Measurements from ENCODE around the gene NRG2. TPM values are rescaled to one million over a fixed set of nuclear protein-coding genes. Genes with fewer than 3 reads are reported as not detected.

NRG2 gene
- polyA plus RNA-seq, 1 of the 3 experiments (the other 2 are of a cell fraction) = 3.7 TPM

DNA sequence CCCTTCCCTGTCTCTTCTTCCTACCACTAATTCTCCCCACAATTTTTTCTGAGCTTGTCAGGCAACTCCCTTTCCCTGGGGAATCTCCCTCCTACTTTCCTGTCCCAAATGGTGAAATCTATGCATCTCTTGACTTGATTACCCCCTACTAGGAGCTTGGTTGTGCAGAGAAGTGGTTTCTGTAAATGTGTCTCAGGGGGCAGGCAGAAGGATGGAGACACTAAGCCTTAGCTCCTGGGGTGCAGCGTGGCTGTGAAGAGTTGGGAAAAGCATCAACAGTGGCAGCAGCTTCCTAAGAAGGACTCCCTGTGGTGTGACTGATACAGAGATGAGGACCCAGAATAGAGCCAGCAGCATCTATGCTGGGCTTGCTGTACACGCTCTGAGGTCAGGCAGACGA, 62.3 kb downstream of the NRG2 start (continued):
- TF ChIP-seq CHD2 (IDR thresholded peaks at IDR 0.05; ENCODE audit: low read length, partially characterized antibody) = no peak
- no peak for TF ChIP-seq RXRA (IDR thresholded peaks at IDR 0.05; ENCODE audit: borderline replicate concordance, low read depth)

DNA sequence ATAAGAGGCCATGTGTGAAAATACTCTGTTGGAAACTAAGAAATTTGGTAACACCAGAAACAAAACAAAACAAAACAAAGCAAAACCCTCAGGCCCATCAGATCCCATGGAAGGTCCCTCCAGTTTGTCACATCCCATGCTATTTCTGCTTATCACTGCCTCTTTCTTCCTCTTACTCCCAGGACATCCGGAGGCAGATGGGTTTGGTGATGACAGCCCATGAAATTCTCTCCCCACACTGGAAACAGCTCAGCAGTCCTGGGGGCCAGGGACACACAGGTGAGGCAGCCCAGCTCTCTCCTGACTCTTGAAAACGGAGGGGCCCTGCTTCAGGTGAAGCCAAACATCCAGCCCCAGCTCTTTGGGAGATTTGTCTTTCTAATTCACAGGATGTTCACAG, 63.2 kb downstream of the NRG2 start:
- no peak for DNase-seq
- ChIA-PET POLR2A (interaction anchor here (1.0 kb wide), 1 partner anchor 59 kb away, joined by 3 read pairs; no protein-coding TSS in a partner anchor), CTCF (interaction anchor here (1.0 to 6.2 kb wide), 7 partner anchors 10 to 214 kb away, joined by 3 to 71 read pairs (median 6); no protein-coding TSS in a partner anchor)
- no peak overlapping the region for H3K9ac ChIP-seq
- H3K27me3 ChIP-seq (ENCODE audit: insufficient read depth) = no peaks in the 10 kb centered on the region
- H3K4me2 ChIP-seq = no peak overlapping the region
- H3K9me2 ChIP-seq = no peaks in the 10 kb centered on the region
- no peak overlapping the region for H3K27ac ChIP-seq (ENCODE audit: low read depth in 2 of 2, low read length in 1 of 2)
- no peaks in the 10 kb centered on the region for H3K36me3 ChIP-seq (replicated peaks in 1 of 2; ENCODE audit: control insufficient read depth in 1 of 2, insufficient read depth in 2 of 2, low read length in 1 of 2)
- H3K4me1 ChIP-seq (ENCODE audit: control insufficient read depth in 1 of 2, insufficient read depth in 2 of 2, low read depth in 1 of 2, low read length in 1 of 2) = peaks cover 15 to 26% of the 10 kb centered on the region in 2 experiments
- WGBS (ENCODE audit: low lambda C conversion rate) = 81% methylated on average over 2 of the region's 2 CpGs
- H3K4me3 ChIP-seq (ENCODE audit: low read depth in 2 of 2, low read length in 1 of 2) = no peak overlapping the region
- no peaks in the 10 kb centered on the region for H3K79me2 ChIP-seq (ENCODE audit: insufficient read depth)
- peaks cover 12% of the 10 kb centered on the region for H3F3A ChIP-seq (replicated peaks; ENCODE audit: insufficient read depth)
- no peaks in the 10 kb centered on the region for H4K20me1 ChIP-seq (ENCODE audit: insufficient read depth)
- no peak overlapping the region for H2AFZ ChIP-seq (ENCODE audit: low read depth)
- no peaks in the 10 kb centered on the region for H3K9me3 ChIP-seq
- TF ChIP-seq MXI1 (IDR thresholded peaks at IDR 0.05; ENCODE audit: low read depth, low read length) (no peak), SMC3 (IDR thresholded peaks at IDR 0.05; ENCODE audit: low read depth, low read length) (no peak)

DNA sequence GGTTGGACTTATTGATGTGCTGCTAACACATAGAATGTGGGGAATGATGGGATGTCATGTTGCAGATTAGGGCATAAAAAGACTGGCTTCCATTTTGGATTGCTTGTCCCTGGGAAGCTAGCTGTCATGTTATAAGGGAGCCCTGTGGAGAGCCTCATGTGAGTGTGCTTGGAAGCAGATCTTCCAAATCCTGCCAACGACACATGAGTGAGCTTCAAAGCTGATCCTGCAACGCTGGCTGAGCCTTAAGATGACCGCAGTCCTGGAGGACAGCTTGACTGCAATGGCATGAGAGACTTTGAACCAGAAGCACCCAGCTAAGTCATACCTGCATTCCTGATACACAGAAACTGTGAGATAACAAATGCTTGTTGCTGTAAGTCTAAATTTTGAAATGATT, 63.6 kb downstream of the NRG2 start:
- Histone ChIP-seq H3K4me1 (ENCODE audit: control insufficient read depth in 1 of 2, insufficient read depth in 2 of 2, low read depth in 1 of 2, low read length in 1 of 2) (peaks cover 15 to 30% of the 10 kb centered on the region in 2 experiments), H4K20me1 (ENCODE audit: insufficient read depth) (no peaks in the 10 kb centered on the region), H3K27ac (ENCODE audit: low read depth in 2 of 2, low read length in 1 of 2) (no peak overlapping the region), H3K4me2 (no peak overlapping the region), H2AFZ (ENCODE audit: low read depth) (no peak overlapping the region), H3K79me2 (ENCODE audit: insufficient read depth) (no peaks in the 10 kb centered on the region), H3K9me2 (no peaks in the 10 kb centered on the region), H3K36me3 (replicated peaks in 1 of 2; ENCODE audit: control insufficient read depth in 1 of 2, insufficient read depth in 2 of 2, low read length in 1 of 2) (no peaks in the 10 kb centered on the region), H3K27me3 (ENCODE audit: insufficient read depth) (no peaks in the 10 kb centered on the region), H3F3A (replicated peaks; ENCODE audit: insufficient read depth) (peaks cover 8% of the 10 kb centered on the region), H3K9ac (no peak overlapping the region), H3K9me3 (no peaks in the 10 kb centered on the region), H3K4me3 (ENCODE audit: low read depth in 2 of 2, low read length in 1 of 2) (no peak overlapping the region)
- 72% methylated on average over 3 of the region's 3 CpGs for WGBS (ENCODE audit: low lambda C conversion rate)
- CTCF ChIA-PET = interaction anchor here (0.7 to 6.2 kb wide), 7 partner anchors 9 to 214 kb away, joined by 3 to 71 read pairs (median 6); no protein-coding TSS in a partner anchor
- TF ChIP-seq FOXJ3 (CRISPR knock-in tag; IDR thresholded peaks at IDR 0.05) = no peak
- POLR2A ChIA-PET = no interaction called here
- no peak for DNase-seq

DNA sequence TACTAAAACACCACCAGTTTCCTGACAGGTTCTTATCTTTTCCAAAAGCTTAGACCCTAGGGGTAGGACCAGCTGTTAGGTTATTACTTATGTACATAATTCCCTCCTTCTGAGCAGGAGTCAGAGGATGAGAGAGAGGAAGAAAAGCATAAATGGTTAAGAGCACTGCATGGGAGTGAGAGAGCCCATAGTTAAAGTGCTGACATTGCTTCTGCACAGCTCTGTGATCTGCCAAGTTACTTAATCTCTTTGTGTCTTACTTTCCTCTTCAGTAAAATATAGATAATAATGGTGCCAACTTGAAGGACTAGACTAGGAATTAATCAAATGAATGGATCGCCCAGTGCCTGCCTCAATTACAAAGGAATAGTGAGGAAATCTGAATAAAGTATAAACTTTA, 66.4 kb downstream of the NRG2 start:
- no peak for DNase-seq
- CTCF ChIA-PET = interaction anchor here (1.1 to 14.8 kb wide), 3 partner anchors 8 to 201 kb away, joined by 4 to 484 read pairs (median 14); no protein-coding TSS in a partner anchor

More for the DNA sequence above, 66.4 kb downstream of the NRG2 start:
- WGBS (ENCODE audit: low lambda C conversion rate) = 82% methylated on average over 1 of the region's 1 CpG
- POLR2A ChIA-PET = no interaction called here
- Histone ChIP-seq H4K20me1 (ENCODE audit: insufficient read depth) (no peaks in the 10 kb centered on the region), H3K4me3 (ENCODE audit: low read depth in 2 of 2, low read length in 1 of 2) (no peak overlapping the region), H3K4me1 (ENCODE audit: control insufficient read depth in 1 of 2, insufficient read depth in 2 of 2, low read depth in 1 of 2, low read length in 1 of 2) (peaks cover 0 to 14% of the 10 kb centered on the region in 2 experiments; a peak in 2 of 4 replicates), H3K79me2 (ENCODE audit: insufficient read depth) (no peaks in the 10 kb centered on the region), H3K4me2 (no peak overlapping the region), H2AFZ (ENCODE audit: low read depth) (no peak overlapping the region), H3K27me3 (ENCODE audit: insufficient read depth) (no peaks in the 10 kb centered on the region), H3K36me3 (replicated peaks in 1 of 2; ENCODE audit: control insufficient read depth in 1 of 2, insufficient read depth in 2 of 2, low read length in 1 of 2) (no peaks in the 10 kb centered on the region), H3K9ac (no peak overlapping the region), H3K27ac (ENCODE audit: low read depth in 2 of 2, low read length in 1 of 2) (no peak overlapping the region), H3K9me2 (no peaks in the 10 kb centered on the region), H3K9me3 (no peaks in the 10 kb centered on the region), H3F3A (replicated peaks; ENCODE audit: insufficient read depth) (no peaks in the 10 kb centered on the region)
- TF ChIP-seq RXRA (IDR thresholded peaks at IDR 0.05; ENCODE audit: borderline replicate concordance, low read depth) (no peak), NFIC (IDR thresholded peaks at IDR 0.05; ENCODE audit: borderline replicate concordance) (no peak), FOXM1 (IDR thresholded peaks at IDR 0.05; ENCODE audit: low read depth) (no peak)
- TF ChIP-seq, protein P1, sequence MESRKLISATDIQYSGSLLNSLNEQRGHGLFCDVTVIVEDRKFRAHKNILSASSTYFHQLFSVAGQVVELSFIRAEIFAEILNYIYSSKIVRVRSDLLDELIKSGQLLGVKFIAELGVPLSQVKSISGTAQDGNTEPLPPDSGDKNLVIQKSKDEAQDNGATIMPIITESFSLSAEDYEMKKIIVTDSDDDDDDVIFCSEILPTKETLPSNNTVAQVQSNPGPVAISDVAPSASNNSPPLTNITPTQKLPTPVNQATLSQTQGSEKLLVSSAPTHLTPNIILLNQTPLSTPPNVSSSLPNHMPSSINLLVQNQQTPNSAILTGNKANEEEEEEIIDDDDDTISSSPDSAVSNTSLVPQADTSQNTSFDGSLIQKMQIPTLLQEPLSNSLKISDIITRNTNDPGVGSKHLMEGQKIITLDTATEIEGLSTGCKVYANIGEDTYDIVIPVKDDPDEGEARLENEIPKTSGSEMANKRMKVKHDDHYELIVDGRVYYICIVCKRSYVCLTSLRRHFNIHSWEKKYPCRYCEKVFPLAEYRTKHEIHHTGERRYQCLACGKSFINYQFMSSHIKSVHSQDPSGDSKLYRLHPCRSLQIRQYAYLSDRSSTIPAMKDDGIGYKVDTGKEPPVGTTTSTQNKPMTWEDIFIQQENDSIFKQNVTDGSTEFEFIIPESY (IDR thresholded peaks at IDR 0.05; ENCODE audit: borderline replicate concordance, low read depth) = no peak
